ENCODE results near the gene CMSS1. TPM values are rescaled to one million over a fixed set of nuclear protein-coding genes. Genes with fewer than 3 reads are reported as not detected.

The CMSS1 gene
- total and polyA plus RNA-seq, 7 experiments from 2014 or later = 14.9 to 47.7 (median 18.4) TPM

DNA sequence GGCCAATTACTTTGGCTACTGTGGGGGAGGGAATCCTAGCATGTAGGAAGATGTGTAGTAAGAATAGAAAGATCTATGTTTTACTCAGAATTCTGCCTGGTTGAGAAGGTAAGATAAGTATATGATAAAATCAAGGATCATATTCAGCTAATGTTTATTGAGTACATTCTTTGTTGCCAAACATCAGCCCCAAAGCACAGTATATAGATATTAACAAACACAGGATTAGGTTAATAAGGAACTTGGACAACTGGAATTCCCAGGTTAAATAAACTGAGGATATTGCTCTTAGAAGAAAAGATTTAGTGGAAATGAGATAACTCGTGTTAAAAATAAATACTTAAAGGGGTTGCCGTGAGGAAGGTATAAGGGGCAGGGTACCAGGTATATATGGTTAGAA lies 167.0 kb downstream of the CMSS1 start:
- Mint-ChIP-seq H3K27me3 (no peaks in the 10 kb centered on the region), H3K27ac (no peak overlapping the region), H3K4me3 (no peak overlapping the region), H3K9me3 (no peaks in the 10 kb centered on the region), H3K4me1 (peaks cover 0 to 5% (median 0%) of the 10 kb centered on the region in 7 donors), H3K36me3 (peaks cover 2 to 23% (median 10%) of the 10 kb centered on the region in 5 donors)
- no peaks in the 10 kb centered on the region for H3K9me3 ChIP-seq (ENCODE audit: control insufficient read depth in 2 of 3, low read length in 3 of 3)
- DNase-seq (no peak), ATAC-seq (no peak)
- ChIA-PET POLR2A (no interaction called here), CTCF (interaction anchor here (0.7 kb wide), 1 partner anchor 223 kb away, joined by 3 read pairs; no protein-coding TSS in a partner anchor)
- no peaks in the 10 kb centered on the region for H3K36me3 ChIP-seq (ENCODE audit: control insufficient read depth in 2 of 3, insufficient read depth in 3 of 3, low read length in 3 of 3)
- H3K27ac ChIP-seq (ENCODE audit: low read depth, low read length) = no peak overlapping the region
- H3K4me1 ChIP-seq (ENCODE audit: control insufficient read depth in 2 of 2, insufficient read depth in 2 of 2, low read length in 2 of 2) = no peaks in the 10 kb centered on the region
- no peak overlapping the region for H3K4me3 ChIP-seq (ENCODE audit: low read length)
- intact Hi-C loops (cut with micrococcal nuclease) = no loop called here
- no peaks in the 10 kb centered on the region for H3K27me3 ChIP-seq (ENCODE audit: control insufficient read depth in 2 of 2, insufficient read depth in 2 of 2, low read length in 2 of 2)

GRCh38 chr3:99990179-99990578 lies 172.5 kb downstream of the CMSS1 start:
- no peaks in the 10 kb centered on the region for H3K4me1 ChIP-seq (ENCODE audit: control insufficient read depth in 2 of 2, insufficient read depth in 2 of 2, low read length in 2 of 2)
- no peak overlapping the region for H3K27ac Mint-ChIP-seq
- H3K9me3 Mint-ChIP-seq = peaks cover 0 to 33% (median 17%) of the 10 kb centered on the region in 11 donors
- no peak for ATAC-seq
- peaks cover 0 to 5% (median 0%) of the 10 kb centered on the region in 7 donors for H3K4me1 Mint-ChIP-seq
- CTCF ChIA-PET = no interaction called here
- H3K9me3 ChIP-seq (ENCODE audit: control insufficient read depth in 2 of 3, low read length in 3 of 3) = peaks cover 0 to 7% (median 0%) of the 10 kb centered on the region in 3 experiments
- intact Hi-C loops (cut with micrococcal nuclease) = no loop called here
- no peak overlapping the region for H3K4me3 ChIP-seq (ENCODE audit: low read length)
- no peak for DNase-seq
- H3K27ac ChIP-seq (ENCODE audit: low read depth, low read length) = no peak overlapping the region
- H3K36me3 Mint-ChIP-seq = peaks cover 15 to 35% (median 28%) of the 10 kb centered on the region in 5 donors
- H3K27me3 Mint-ChIP-seq = no peaks in the 10 kb centered on the region
- POLR2A ChIA-PET = no interaction called here
- no peak overlapping the region for H3K4me3 Mint-ChIP-seq
- H3K27me3 ChIP-seq (ENCODE audit: control insufficient read depth in 2 of 2, insufficient read depth in 2 of 2, low read length in 2 of 2) = no peaks in the 10 kb centered on the region
- H3K36me3 ChIP-seq (ENCODE audit: control insufficient read depth in 2 of 3, insufficient read depth in 3 of 3, low read length in 3 of 3) = no peaks in the 10 kb centered on the region

DNA sequence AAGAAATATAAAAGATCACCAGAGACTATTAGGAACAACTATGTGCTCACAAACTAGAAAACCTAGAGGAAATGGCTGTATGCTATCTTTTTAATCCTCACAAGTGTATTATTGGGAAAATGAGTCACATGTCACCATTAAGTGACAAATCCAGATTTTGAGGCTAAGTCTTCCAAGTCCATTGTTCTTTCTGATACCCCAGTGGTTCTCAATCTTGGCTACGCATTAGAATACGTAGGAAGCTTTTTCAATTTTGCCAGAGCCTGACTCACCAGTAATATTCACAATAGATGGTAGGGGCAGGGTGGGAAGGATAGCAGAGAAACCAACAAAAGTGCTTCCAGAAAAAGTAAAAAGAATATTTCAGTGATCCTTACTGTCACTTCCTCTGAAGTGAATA lies 179.6 kb downstream of the CMSS1 start:
- Histone ChIP-seq H3K4me3 (ENCODE audit: low read length) (no peak overlapping the region), H3K27ac (ENCODE audit: low read depth, low read length) (no peak overlapping the region), H3K4me1 (ENCODE audit: control insufficient read depth in 2 of 2, insufficient read depth in 2 of 2, low read length in 2 of 2) (no peaks in the 10 kb centered on the region), H3K27me3 (ENCODE audit: control insufficient read depth in 2 of 2, insufficient read depth in 2 of 2, low read length in 2 of 2) (no peaks in the 10 kb centered on the region), H3K9me3 (ENCODE audit: control insufficient read depth in 2 of 3, low read length in 3 of 3) (peaks cover 0 to 10% (median 0%) of the 10 kb centered on the region in 3 experiments), H3K36me3 (ENCODE audit: control insufficient read depth in 2 of 3, insufficient read depth in 3 of 3, low read length in 3 of 3) (no peaks in the 10 kb centered on the region)
- Mint-ChIP-seq H3K4me3 (no peak overlapping the region), H3K4me1 (peaks cover 0 to 5% (median 3%) of the 10 kb centered on the region in 7 donors), H3K9me3 (peaks cover 7 to 46% (median 27%) of the 10 kb centered on the region in 11 donors), H3K27me3 (no peaks in the 10 kb centered on the region), H3K36me3 (peaks cover 21 to 59% (median 33%) of the 10 kb centered on the region in 5 donors), H3K27ac (no peak overlapping the region)
- intact Hi-C loops (cut with micrococcal nuclease) = no loop called here
- no peak for ATAC-seq
- CTCF ChIA-PET = no interaction called here
- POLR2A ChIA-PET = no interaction called here
- DNase-seq = no peak

- H3K27ac Mint-ChIP-seq = no peak overlapping the region
- Histone ChIP-seq H3K9me3 (ENCODE audit: control insufficient read depth in 2 of 3, low read length in 3 of 3) (peaks cover 0 to 3% (median 0%) of the 10 kb centered on the region in 3 experiments), H3K27ac (ENCODE audit: low read depth, low read length) (no peak overlapping the region), H3K36me3 (ENCODE audit: control insufficient read depth in 2 of 3, insufficient read depth in 3 of 3, low read length in 3 of 3) (no peaks in the 10 kb centered on the region), H3K27me3 (ENCODE audit: control insufficient read depth in 2 of 2, insufficient read depth in 2 of 2, low read length in 2 of 2) (no peaks in the 10 kb centered on the region), H3K4me1 (ENCODE audit: control insufficient read depth in 2 of 2, insufficient read depth in 2 of 2, low read length in 2 of 2) (no peaks in the 10 kb centered on the region), H3K4me3 (ENCODE audit: low read length) (no peak overlapping the region)
- intact Hi-C loops (cut with micrococcal nuclease) = no loop called here
- ChIA-PET POLR2A (no interaction called here), CTCF (no interaction called here)
- peaks cover 9 to 38% (median 15%) of the 10 kb centered on the region in 5 donors for H3K36me3 Mint-ChIP-seq
- peaks cover 2 to 10% (median 4%) of the 10 kb centered on the region in 7 donors for H3K4me1 Mint-ChIP-seq
- H3K9me3 Mint-ChIP-seq = peaks cover 0 to 24% (median 11%) of the 10 kb centered on the region in 11 donors
- DNase-seq (no peak), ATAC-seq (no peak)
- H3K27me3 Mint-ChIP-seq = no peaks in the 10 kb centered on the region
- H3K4me3 Mint-ChIP-seq = no peak overlapping the region
These were observed 181.9 kb downstream of the CMSS1 start for GRCh38 chr3:99999536-99999935.

GRCh38 chr3:100001083-100001482 lies 183.4 kb downstream of the CMSS1 start:
- Histone ChIP-seq H3K4me3 (ENCODE audit: low read length) (no peak overlapping the region), H3K9me3 (ENCODE audit: control insufficient read depth in 2 of 3, low read length in 3 of 3) (no peaks in the 10 kb centered on the region), H3K4me1 (ENCODE audit: control insufficient read depth in 2 of 2, insufficient read depth in 2 of 2, low read length in 2 of 2) (no peaks in the 10 kb centered on the region), H3K36me3 (ENCODE audit: control insufficient read depth in 2 of 3, insufficient read depth in 3 of 3, low read length in 3 of 3) (no peaks in the 10 kb centered on the region), H3K27ac (ENCODE audit: low read depth, low read length) (no peak overlapping the region), H3K27me3 (ENCODE audit: control insufficient read depth in 2 of 2, insufficient read depth in 2 of 2, low read length in 2 of 2) (no peaks in the 10 kb centered on the region)
- ATAC-seq (no peak), DNase-seq (no peak)
- Mint-ChIP-seq H3K9me3 (peaks cover 0 to 10% (median 5%) of the 10 kb centered on the region in 11 donors), H3K27ac (no peak overlapping the region), H3K27me3 (no peaks in the 10 kb centered on the region), H3K4me1 (peaks cover under 1 to 17% (median 4%) of the 10 kb centered on the region in 7 donors), H3K36me3 (peaks cover 6 to 23% (median 10%) of the 10 kb centered on the region in 5 donors), H3K4me3 (no peak overlapping the region)
- ChIA-PET POLR2A (no interaction called here), CTCF (no interaction called here)
- intact Hi-C loops (cut with micrococcal nuclease) = no loop called here

- H3K36me3 Mint-ChIP-seq = peaks cover 4 to 19% (median 5%) of the 10 kb centered on the region in 5 donors
- H3K9me3 ChIP-seq (ENCODE audit: control insufficient read depth in 2 of 3, low read length in 3 of 3) = no peaks in the 10 kb centered on the region
- no peak overlapping the region for H3K4me3 Mint-ChIP-seq
- peaks cover 0 to 17% (median 4%) of the 10 kb centered on the region in 7 donors for H3K4me1 Mint-ChIP-seq
- intact Hi-C loops (cut with micrococcal nuclease) = no loop called here
- no peak overlapping the region for H3K4me3 ChIP-seq (ENCODE audit: low read length)
- DNase-seq = no peak
- no peaks in the 10 kb centered on the region for H3K4me1 ChIP-seq (ENCODE audit: control insufficient read depth in 2 of 2, insufficient read depth in 2 of 2, low read length in 2 of 2)
- H3K27ac ChIP-seq (ENCODE audit: low read depth, low read length) = no peak overlapping the region
- H3K27me3 ChIP-seq (ENCODE audit: control insufficient read depth in 2 of 2, insufficient read depth in 2 of 2, low read length in 2 of 2) = no peaks in the 10 kb centered on the region
- H3K9me3 Mint-ChIP-seq = peaks cover 0 to 6% (median 0%) of the 10 kb centered on the region in 11 donors
- ChIA-PET CTCF (no interaction called here), POLR2A (no interaction called here)
- no peaks in the 10 kb centered on the region for H3K27me3 Mint-ChIP-seq
- ATAC-seq = no peak
- H3K27ac Mint-ChIP-seq = no peak overlapping the region
- no peaks in the 10 kb centered on the region for H3K36me3 ChIP-seq (ENCODE audit: control insufficient read depth in 2 of 3, insufficient read depth in 3 of 3, low read length in 3 of 3)
These were observed 184.0 kb downstream of the CMSS1 start for GRCh38 chr3:100001526-100002270.

All from naive thymus-derived CD4-positive, alpha-beta T cell (primary cell).